Endometrium (tissue), 2 donors: ENCODE measurements around the gene MLIP.

Source experiments
- FAIRE-seq: peaks from 2 replicates; lab custom pipeline; 2012; peaks lifted over from hg19 to GRCh38; lab: Jason Lieb, UNC
- donor health status: control.
- donor health status: control.

The MLIP gene

GRCh38 chr6:54097753-54098152, 13.5 kb upstream of the MLIP start:
- FAIRE-seq, result no peak

- no peak for FAIRE-seq
Measured at GRCh38 chr6:54098450-54099044, 12.7 kb upstream of the MLIP start.

GRCh38 chr6:54099225-54099624, 12.0 kb upstream of the MLIP start:
- FAIRE-seq, result no peak

- no peak for FAIRE-seq
Measured at GRCh38 chr6:54100411-54101006, 10.7 kb upstream of the MLIP start.

- FAIRE-seq, result no peak
Measured at GRCh38 chr6:54102238-54102637, 9.0 kb upstream of the MLIP start.

GRCh38 chr6:54103497-54103896, 7.7 kb upstream of the MLIP start:
- no peak for FAIRE-seq

- no peak for FAIRE-seq
Measured at GRCh38 chr6:54106727-54107126, 4.5 kb upstream of the MLIP start.

GRCh38 chr6:54107470-54108090, 3.7 kb upstream of the MLIP start:
- no peak for FAIRE-seq

GRCh38 chr6:54108271-54108670, 3.0 kb upstream of the MLIP start:
- FAIRE-seq, result no peak

- no peak for FAIRE-seq
Measured at GRCh38 chr6:54109586-54109985, 1.7 kb upstream of the MLIP start.

- FAIRE-seq, result no peak
Measured at GRCh38 chr6:54112151-54112650, 958 bp downstream of the MLIP start.

GRCh38 chr6:54114991-54115390, 3.7 kb downstream of the MLIP start:
- no peak for FAIRE-seq

- FAIRE-seq, result no peak
Measured at GRCh38 chr6:54115966-54116365, 4.7 kb downstream of the MLIP start.

- no peak for FAIRE-seq
Measured at GRCh38 chr6:54118117-54118516, 6.9 kb downstream of the MLIP start.

- FAIRE-seq, result no peak
Measured at GRCh38 chr6:54125493-54125892, 14.2 kb downstream of the MLIP start.

GRCh38 chr6:54130179-54130578, 18.9 kb downstream of the MLIP start:
- no peak for FAIRE-seq

GRCh38 chr6:54132587-54132986, 21.3 kb downstream of the MLIP start:
- FAIRE-seq, result no peak

GRCh38 chr6:54133186-54133585, 21.9 kb downstream of the MLIP start:
- FAIRE-seq, result no peak

GRCh38 chr6:54134935-54135334, 23.7 kb downstream of the MLIP start:
- FAIRE-seq, result no peak

- FAIRE-seq, result no peak
Measured at GRCh38 chr6:54135665-54136369, 24.6 kb downstream of the MLIP start.

- no peak for FAIRE-seq
Measured at GRCh38 chr6:54138795-54139194, 27.6 kb downstream of the MLIP start.

- FAIRE-seq, result no peak
Measured at GRCh38 chr6:54140811-54141210, 29.6 kb downstream of the MLIP start.

- FAIRE-seq, result no peak
Measured at GRCh38 chr6:54142889-54143519, 31.8 kb downstream of the MLIP start.
